A673 (cell line): ENCODE measurements around the gene SIK3.

Source experiments
- EZH2 ChIP-seq: fragments of 200-600 bp; sonication (generic); IDR thresholded peaks from 2 replicates; pipeline ENCODE4 v1.6.1; 2017; ENCODE audit warnings: borderline replicate concordance, low read depth, mild to moderate bottlenecking, mixed read lengths, antibody characterized with exemption, low read length; ENCODE audit not compliant: poor library complexity, severe bottlenecking
- TF ChIP-seq, protein P1 (sequence below): fragments of 300-800, 200-600 bp; sonication (generic); conservative IDR thresholded peaks from 2 replicates; pipeline ENCODE4 v1.5.1; 2017; ENCODE audit warnings: low read depth, mild to moderate bottlenecking, antibody characterized with exemption, low read length, moderate library complexity, mixed read lengths

- TF ChIP-seq, protein P1, sequence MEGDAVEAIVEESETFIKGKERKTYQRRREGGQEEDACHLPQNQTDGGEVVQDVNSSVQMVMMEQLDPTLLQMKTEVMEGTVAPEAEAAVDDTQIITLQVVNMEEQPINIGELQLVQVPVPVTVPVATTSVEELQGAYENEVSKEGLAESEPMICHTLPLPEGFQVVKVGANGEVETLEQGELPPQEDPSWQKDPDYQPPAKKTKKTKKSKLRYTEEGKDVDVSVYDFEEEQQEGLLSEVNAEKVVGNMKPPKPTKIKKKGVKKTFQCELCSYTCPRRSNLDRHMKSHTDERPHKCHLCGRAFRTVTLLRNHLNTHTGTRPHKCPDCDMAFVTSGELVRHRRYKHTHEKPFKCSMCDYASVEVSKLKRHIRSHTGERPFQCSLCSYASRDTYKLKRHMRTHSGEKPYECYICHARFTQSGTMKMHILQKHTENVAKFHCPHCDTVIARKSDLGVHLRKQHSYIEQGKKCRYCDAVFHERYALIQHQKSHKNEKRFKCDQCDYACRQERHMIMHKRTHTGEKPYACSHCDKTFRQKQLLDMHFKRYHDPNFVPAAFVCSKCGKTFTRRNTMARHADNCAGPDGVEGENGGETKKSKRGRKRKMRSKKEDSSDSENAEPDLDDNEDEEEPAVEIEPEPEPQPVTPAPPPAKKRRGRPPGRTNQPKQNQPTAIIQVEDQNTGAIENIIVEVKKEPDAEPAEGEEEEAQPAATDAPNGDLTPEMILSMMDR = no peak
- TF ChIP-seq EZH2 = no peak
These were observed 270.8 kb downstream of the SIK3 start for GRCh38 chr11:116827461-116827860.
